Dermis microvascular lymphatic vessel endothelial cell (primary cell): ENCODE results near the gene ST3GAL6. TPM values are rescaled to one million over a fixed set of nuclear protein-coding genes. Genes with fewer than 3 reads are reported as not detected.
A peak's percentile ranks its signal among the peaks of the same experiment; 100 is the strongest.

Experiments
- DNase-seq, 2 donors: peaks; one replicate each; pipeline versions ENCODE4 v3.0.0 to v3.0.0-alpha.2; 2010; ENCODE audit warnings: low read depth in 2 of 2
- total RNA-seq: library from RNA; depleted of rRNA; stranded (reverse); fragments of >200 nt; gene quantifications from 2 replicates; pipeline ENCODE4 v1.2.1, GENCODE V29; 2014

The ST3GAL6 gene
- total RNA-seq, 1 donor from 2014 or later = 7.2 TPM

GRCh38 chr3:98739266-98739665 lies 23.9 kb upstream of the ST3GAL6 start:
- DNase-seq = no peak

- DNase-seq = no peak
Measured at GRCh38 chr3:98740324-98740723, 22.8 kb upstream of the ST3GAL6 start.

GRCh38 chr3:98741121-98741716 lies 21.9 kb upstream of the ST3GAL6 start:
- DNase-seq = peak in 1 of 2 donors; percentile 41

GRCh38 chr3:98743071-98743470 lies 20.1 kb upstream of the ST3GAL6 start:
- DNase-seq = no peak

GRCh38 chr3:98744283-98744682 lies 18.9 kb upstream of the ST3GAL6 start:
- DNase-seq = no peak

GRCh38 chr3:98745718-98746117 lies 17.4 kb upstream of the ST3GAL6 start:
- no peak for DNase-seq

- DNase-seq = no peak
Measured at GRCh38 chr3:98746122-98746521, 17.0 kb upstream of the ST3GAL6 start.

- peak in 1 of 2 donors; percentile 37 for DNase-seq
Measured at GRCh38 chr3:98746882-98747281, 16.3 kb upstream of the ST3GAL6 start.

GRCh38 chr3:98750276-98750919 lies 12.7 kb upstream of the ST3GAL6 start:
- no peak for DNase-seq

GRCh38 chr3:98754483-98754882 lies 8.7 kb upstream of the ST3GAL6 start:
- DNase-seq = no peak

- no peak for DNase-seq
Measured at GRCh38 chr3:98755601-98756000, 7.5 kb upstream of the ST3GAL6 start.

- no peak for DNase-seq
Measured at GRCh38 chr3:98759629-98760028, 3.5 kb upstream of the ST3GAL6 start.

- no peak for DNase-seq
Measured at GRCh38 chr3:98761643-98762229, 1.4 kb upstream of the ST3GAL6 start.

- no peak for DNase-seq
Measured at GRCh38 chr3:98763819-98764418, 779 bp downstream of the ST3GAL6 start.

GRCh38 chr3:98764472-98764884 lies 1.3 kb downstream of the ST3GAL6 start:
- no peak for DNase-seq

GRCh38 chr3:98765721-98766120 lies 2.6 kb downstream of the ST3GAL6 start:
- DNase-seq = peak; percentile 38 to 82

GRCh38 chr3:98766924-98767323 lies 3.8 kb downstream of the ST3GAL6 start:
- DNase-seq = no peak

- DNase-seq = peak in 1 of 2 donors; percentile 51
Measured at GRCh38 chr3:98768961-98769360, 5.8 kb downstream of the ST3GAL6 start.

GRCh38 chr3:98769448-98769847 lies 6.3 kb downstream of the ST3GAL6 start:
- no peak for DNase-seq

GRCh38 chr3:98770261-98771039 lies 7.3 kb downstream of the ST3GAL6 start:
- DNase-seq = no peak

GRCh38 chr3:98772022-98772421 lies 8.9 kb downstream of the ST3GAL6 start:
- DNase-seq = no peak
